GM18870 (cell line): ENCODE results near the gene PCDHGA5.
"Not testable (repeated sequence)": the region's sequence is repeated elsewhere in the genome, so short reads cannot be mapped to it uniquely, and the experiment has no call there.

Experiments used
- ATAC-seq: cut with Tn5 transposase; IDR thresholded peaks from one replicate; pipeline ENCODE4 v1.9.1; 2021; ENCODE audit warnings: moderate library complexity; ENCODE audit not compliant: unreplicated experiment

Gene PCDHGA5

GRCh38 chr5:141384471-141385267 lies 20.7 kb downstream of the PCDHGA5 start:
- no peak for ATAC-seq

DNA sequence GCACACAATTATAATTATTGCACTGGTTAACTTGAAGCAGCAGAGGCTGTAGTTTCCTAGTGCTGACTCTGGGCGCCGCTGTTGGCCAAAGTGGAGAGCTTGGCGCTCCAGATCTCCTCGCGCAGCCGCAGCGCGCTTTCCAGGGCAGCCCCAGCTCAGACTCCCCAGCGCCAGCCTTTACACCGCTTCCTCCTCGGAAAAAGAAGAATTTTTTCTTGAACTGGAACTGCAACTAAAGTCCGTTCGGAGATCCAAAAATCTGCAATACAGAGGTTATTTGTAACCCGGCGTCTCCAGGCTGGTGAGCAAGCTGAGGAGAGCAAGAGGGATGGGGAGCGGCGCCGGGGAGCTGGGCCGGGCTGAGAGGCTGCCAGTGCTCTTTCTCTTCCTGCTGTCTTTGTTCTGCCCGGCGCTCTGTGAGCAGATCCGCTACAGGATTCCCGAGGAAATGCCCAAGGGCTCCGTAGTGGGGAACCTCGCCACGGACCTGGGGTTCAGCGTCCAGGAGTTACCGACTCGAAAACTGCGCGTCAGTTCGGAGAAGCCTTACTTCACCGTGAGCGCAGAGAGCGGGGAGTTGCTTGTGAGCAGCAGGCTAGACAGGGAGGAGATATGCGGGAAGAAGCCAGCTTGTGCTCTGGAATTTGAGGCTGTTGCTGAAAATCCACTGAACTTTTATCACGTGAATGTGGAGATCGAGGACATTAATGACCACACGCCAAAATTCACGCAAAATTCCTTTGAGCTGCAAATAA lies 23.8 kb downstream of the PCDHGA5 start, which contains the start of gene PCDHGB4:
Gene PCDHGB4, plus strand, starts transcription at position 142 of the 755 bp plus-strand sequence. Its CDS starts 187 bp downstream, at position 329.
- ATAC-seq = peak; percentile 63

DNA sequence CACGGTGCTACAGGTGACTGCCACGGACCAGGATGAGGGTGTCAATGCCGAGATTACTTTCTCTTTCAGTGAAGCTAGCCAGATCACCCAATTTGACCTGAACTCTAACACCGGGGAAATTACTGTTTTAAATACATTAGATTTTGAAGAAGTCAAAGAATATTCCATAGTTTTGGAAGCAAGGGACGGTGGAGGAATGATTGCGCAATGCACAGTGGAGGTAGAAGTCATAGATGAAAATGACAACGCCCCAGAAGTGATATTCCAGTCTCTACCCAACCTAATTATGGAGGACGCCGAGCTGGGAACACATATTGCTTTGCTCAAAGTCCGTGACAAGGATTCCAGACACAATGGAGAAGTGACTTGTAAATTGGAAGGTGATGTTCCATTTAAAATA lies 24.7 kb downstream of the PCDHGA5 start:
- no peak for ATAC-seq

GRCh38 chr5:141389153-141390042 lies 25.4 kb downstream of the PCDHGA5 start:
- no peak for ATAC-seq

GRCh38 chr5:141392429-141393198 lies 28.7 kb downstream of the PCDHGA5 start, which contains the start of gene PCDHGA8:
TSS of gene PCDHGA8 (plus strand) at chr5:141392633. CDS start at chr5:141392814, 181 bp downstream.
- ATAC-seq = no peak

GRCh38 chr5:141393267-141393666 lies 29.3 kb downstream of the PCDHGA5 start:
- no peak for ATAC-seq

DNA sequence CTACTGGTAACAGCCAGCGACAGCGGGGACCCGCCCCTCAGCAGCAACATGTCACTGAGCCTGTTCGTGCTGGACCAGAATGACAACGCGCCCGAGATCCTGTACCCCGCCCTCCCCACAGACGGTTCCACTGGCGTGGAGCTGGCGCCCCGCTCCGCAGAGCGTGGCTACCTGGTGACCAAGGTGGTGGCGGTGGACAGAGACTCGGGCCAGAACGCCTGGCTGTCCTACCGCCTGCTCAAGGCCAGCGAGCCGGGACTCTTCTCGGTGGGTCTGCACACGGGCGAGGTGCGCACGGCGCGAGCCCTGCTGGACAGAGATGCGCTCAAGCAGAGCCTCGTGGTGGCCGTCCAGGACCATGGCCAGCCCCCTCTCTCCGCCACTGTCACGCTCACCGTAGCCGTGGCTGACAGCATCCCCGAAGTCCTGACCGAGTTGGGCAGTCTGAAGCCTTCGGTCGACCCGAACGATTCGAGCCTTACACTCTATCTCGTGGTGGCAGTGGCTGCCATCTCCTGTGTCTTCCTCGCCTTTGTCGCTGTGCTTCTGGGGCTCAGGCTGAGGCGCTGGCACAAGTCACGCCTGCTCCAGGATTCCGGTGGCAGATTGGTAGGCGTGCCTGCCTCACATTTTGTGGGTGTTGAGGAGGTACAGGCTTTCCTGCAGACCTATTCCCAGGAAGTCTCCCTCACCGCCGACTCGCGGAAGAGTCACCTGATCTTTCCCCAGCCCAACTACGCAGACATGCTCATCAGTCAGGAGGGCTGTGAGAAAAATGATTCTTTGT lies 30.6 kb downstream of the PCDHGA5 start:
- ATAC-seq = not testable (repeated sequence)

DNA sequence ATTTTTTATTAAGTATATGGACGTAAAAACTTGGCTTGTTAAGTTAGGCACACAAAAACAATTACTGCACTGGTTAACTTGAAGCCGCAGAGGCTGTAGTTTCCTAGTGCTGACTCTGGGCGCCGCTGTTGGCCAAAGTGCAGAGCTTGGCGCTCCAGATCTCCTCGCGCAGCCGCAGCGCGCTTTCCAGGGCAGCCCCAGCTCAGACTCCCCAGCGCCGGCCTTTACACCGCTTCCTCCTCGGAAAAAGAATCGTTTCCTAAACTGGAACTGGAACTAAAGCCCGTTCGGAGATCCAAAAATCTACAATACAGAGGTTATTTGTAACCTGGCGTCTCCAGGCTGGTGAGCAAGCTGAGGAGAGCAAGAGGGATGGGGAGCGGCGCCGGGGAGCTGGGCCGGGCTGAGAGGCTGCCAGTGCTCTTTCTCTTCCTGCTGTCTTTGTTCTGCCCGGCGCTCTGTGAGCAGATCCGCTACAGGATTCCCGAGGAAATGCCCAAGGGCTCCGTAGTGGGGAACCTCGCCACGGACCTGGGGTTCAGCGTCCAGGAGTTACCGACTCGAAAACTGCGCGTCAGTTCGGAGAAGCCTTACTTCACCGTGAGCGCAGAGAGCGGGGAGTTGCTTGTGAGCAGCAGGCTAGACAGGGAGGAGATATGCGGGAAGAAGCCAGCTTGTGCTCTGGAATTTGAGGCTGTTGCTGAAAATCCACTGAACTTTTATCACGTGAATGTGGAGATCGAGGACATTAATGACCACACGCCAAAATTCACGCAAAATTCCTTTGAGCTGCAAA lies 34.0 kb downstream of the PCDHGA5 start, which contains the start of gene PCDHGB5:
Gene PCDHGB5, plus strand, starts transcription at position 192 of the 796 bp plus-strand sequence. Its CDS starts 181 bp downstream, at position 373.
- not testable (repeated sequence) for ATAC-seq

- no peak for ATAC-seq
Measured at GRCh38 chr5:141398608-141399007, 34.6 kb downstream of the PCDHGA5 start.

GRCh38 chr5:141399555-141400258 lies 35.7 kb downstream of the PCDHGA5 start:
- no peak for ATAC-seq

DNA sequence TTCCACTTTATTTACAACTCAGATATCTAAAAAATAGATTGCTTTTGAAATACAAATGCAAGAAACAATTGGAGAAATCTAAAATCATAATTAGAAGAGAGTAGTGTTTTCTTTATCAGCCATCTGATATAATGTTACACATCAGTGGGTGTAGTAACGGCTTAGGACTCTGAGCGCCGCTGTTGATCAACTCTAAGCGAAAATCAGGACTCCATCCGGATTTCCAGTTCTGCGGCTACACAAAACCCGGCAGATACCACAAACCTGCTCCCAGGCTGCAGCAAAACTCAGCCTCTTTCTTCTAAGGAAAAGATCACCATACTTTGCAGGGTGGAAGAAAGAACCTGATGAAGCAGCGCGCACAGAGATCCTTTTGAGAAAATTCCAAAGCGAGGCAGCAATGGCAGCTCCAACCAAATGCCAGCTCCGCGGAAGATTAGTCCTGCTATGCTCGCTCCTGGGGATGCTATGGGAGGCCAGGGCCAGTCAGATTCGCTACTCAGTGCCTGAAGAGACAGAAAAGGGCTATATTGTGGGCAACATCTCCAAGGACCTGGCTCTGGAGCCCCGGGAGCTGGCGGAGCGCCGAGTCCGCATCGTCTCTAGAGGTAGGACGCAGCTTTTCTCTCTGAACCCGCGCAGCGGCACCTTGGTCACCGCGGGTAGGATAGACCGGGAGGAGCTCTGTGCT lies 38.7 kb downstream of the PCDHGA5 start, which contains the start of gene PCDHGA9:
Gene PCDHGA9, plus strand, starts transcription at position 226 of the 691 bp plus-strand sequence. Its CDS starts 175 bp downstream, at position 401.
- ATAC-seq = no peak

GRCh38 chr5:141403387-141403786 lies 39.4 kb downstream of the PCDHGA5 start:
- ATAC-seq = no peak

- not testable (repeated sequence) for ATAC-seq
Measured at GRCh38 chr5:141407790-141408505, 44.0 kb downstream of the PCDHGA5 start, which contains the start of gene PCDHGB6. TSS of gene PCDHGB6 (plus strand) at chr5:141408021. CDS start at chr5:141408203, 182 bp downstream.

- no peak for ATAC-seq
Measured at GRCh38 chr5:141409598-141410306, 45.8 kb downstream of the PCDHGA5 start.

DNA sequence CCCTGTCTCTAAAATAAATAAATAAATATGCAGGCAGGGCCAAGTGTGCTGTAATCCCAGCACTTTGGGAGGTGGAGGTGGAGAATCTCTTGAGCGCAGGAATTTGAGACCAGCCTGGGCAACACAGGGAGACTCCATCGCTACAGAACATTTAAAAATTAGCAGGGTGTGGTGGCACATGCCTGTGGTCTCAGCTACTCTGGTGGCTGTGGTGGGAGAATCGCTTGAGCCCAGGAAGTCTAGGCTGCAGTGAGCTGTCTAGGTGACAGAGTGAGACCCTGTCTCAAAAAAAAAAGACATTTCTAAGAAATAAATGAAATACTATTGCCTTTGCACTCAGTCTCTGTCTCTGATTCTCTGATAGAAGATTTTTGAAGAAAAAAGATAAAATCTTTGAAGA lies 47.6 kb downstream of the PCDHGA5 start:
- no peak for ATAC-seq
